ENCODE results near the gene ALG8.
"Not testable (repeated sequence)": the region's sequence is repeated elsewhere in the genome, so short reads cannot be mapped to it uniquely, and the experiment has no call there.

Gene ALG8

GRCh38 chr11:78179459-78180071 is 40.1 kb upstream of the ALG8 start:
- no peak for TF ChIP-seq CTCF (IDR thresholded peaks at IDR 0.05; ENCODE audit: low read length, missing control alignments)
- H3K4me3 ChIP-seq (replicated peaks; ENCODE audit: low read depth, low read length): no peak overlapping the region
- no peak for DNase-seq (ENCODE audit: low read depth)

- no peak for TF ChIP-seq CTCF (IDR thresholded peaks at IDR 0.05; ENCODE audit: low read length, missing control alignments)
- no peak for DNase-seq (ENCODE audit: low read depth)
These were observed 37.8 kb upstream of the ALG8 start for GRCh38 chr11:78177216-78177615.

GRCh38 chr11:78176605-78177141 is 37.2 kb upstream of the ALG8 start:
- no peak overlapping the region for H3K4me3 ChIP-seq (replicated peaks; ENCODE audit: low read depth, low read length)
- no peak for DNase-seq (ENCODE audit: low read depth)
- TF ChIP-seq CTCF (IDR thresholded peaks at IDR 0.05; ENCODE audit: low read length, missing control alignments): no peak

More at GRCh38 chr11:78177216-78177615, 37.8 kb upstream of the ALG8 start:
- H3K4me3 ChIP-seq (replicated peaks; ENCODE audit: low read depth, low read length): no peak overlapping the region

- H3K4me3 ChIP-seq (replicated peaks; ENCODE audit: low read depth, low read length); DNase-seq (ENCODE audit: low read depth): not testable (repeated sequence)
These were observed 36.4 kb upstream of the ALG8 start for GRCh38 chr11:78175862-78176261.

GRCh38 chr11:78171951-78172350 is 32.5 kb upstream of the ALG8 start:
- no peak for TF ChIP-seq CTCF (IDR thresholded peaks at IDR 0.05; ENCODE audit: low read length, missing control alignments)
- DNase-seq (ENCODE audit: low read depth): no peak

GRCh38 chr11:78170874-78171549 is 31.6 kb upstream of the ALG8 start:
- no peak for DNase-seq (ENCODE audit: low read depth)
- H3K4me3 ChIP-seq (replicated peaks; ENCODE audit: low read depth, low read length): no peak overlapping the region
- TF ChIP-seq CTCF (IDR thresholded peaks at IDR 0.05; ENCODE audit: low read length, missing control alignments): no peak

More at GRCh38 chr11:78171951-78172350, 32.5 kb upstream of the ALG8 start:
- H3K4me3 ChIP-seq (replicated peaks; ENCODE audit: low read depth, low read length): no peak overlapping the region

GRCh38 chr11:78170413-78170812 is 31.0 kb upstream of the ALG8 start:
- TF ChIP-seq CTCF (IDR thresholded peaks at IDR 0.05; ENCODE audit: low read length, missing control alignments): no peak
- DNase-seq (ENCODE audit: low read depth): no peak
- H3K4me3 ChIP-seq (replicated peaks; ENCODE audit: low read depth, low read length): no peak overlapping the region

All from fibroblast of pulmonary artery (primary cell).